HG02943 (cell line): Measurements from ENCODE around the gene AGPAT3.

Source experiments
- ATAC-seq: cut with Tn5 transposase; IDR thresholded peaks from one replicate; pipeline ENCODE4 v1.9.1; 2021; ENCODE audit warnings: mild to moderate bottlenecking, low read depth, moderate library complexity; ENCODE audit not compliant: unreplicated experiment

Gene AGPAT3

DNA sequence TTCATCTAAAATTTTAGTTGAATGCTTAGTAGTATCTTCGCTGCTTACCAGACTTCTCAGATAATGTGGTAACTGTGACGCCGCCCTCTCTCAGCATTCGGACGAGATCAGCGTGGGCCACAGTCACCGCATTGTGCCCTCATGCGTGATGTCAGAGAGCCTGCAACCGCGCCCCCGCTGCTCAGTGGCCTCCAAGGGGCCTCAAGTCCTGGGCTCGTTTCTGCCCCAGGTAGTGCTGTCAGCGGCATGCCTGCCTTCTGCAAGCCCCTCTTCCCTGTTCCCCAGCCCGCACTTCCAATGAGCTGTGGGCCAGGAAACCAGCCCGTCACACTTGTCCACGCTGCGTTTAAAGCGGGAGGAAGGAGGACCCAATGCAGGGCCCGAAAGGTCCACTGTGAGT lies 85.5 kb downstream of the AGPAT3 start:
- no peak for ATAC-seq

GRCh38 chr21:43950936-43951335 lies 85.9 kb downstream of the AGPAT3 start:
- no peak for ATAC-seq

DNA sequence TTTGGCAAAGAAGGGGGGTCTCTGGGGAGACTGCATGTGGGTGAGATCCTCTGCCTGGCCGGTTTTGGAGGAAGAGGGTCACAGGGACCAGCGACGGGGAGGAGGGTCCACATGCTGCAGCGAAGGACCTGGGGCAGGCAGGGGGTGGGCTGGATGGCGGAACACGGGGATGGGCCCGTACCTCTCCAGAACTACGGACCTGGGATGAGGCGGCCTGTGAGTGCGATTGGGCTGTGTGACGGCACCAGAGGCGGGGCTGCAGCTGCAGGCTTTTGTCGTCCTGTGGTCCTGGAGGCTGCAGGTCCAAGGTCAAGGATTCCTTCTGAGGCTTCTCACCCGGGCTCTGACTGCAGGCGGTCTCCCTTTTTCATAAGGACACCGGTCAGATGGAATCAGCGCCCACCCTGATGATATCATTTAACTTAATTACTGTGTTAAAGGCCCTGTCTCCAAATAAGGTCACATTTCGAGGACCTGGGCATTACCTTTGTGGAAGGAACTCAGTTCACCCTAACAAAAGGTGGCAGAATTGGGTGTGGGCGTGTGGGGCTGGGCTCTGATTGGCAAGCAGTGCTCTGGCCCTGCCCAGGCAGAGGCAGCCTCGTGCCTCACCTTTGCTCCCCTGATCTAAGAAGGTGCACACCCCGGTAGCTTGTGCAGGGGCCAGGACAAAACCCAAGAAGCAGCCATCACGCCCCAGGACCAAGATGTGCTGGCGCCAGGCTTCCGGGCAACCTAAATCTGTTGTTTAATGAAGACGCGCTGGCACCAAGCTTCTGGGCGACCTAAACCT lies 87.1 kb downstream of the AGPAT3 start:
- ATAC-seq, result no peak

DNA sequence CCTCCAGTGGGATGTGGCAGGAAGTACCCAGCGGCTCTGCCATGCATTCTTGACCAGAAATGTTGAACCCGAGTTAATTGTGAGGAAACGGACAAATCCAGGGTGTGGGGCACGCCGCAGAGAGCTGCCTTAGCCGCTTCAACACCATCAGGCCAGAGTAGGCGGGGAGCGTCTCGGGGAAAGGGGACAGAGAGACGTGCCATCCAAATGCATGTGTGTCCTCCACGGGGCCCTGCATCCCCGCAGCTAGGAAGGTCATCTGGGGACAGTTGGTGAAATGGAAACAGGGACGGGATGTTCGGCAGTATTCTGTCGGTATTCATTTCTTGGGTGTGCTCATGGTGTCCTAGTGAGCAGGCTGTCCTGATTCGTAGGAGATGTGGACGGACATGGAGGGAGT lies 88.0 kb downstream of the AGPAT3 start:
- ATAC-seq, result no peak

DNA sequence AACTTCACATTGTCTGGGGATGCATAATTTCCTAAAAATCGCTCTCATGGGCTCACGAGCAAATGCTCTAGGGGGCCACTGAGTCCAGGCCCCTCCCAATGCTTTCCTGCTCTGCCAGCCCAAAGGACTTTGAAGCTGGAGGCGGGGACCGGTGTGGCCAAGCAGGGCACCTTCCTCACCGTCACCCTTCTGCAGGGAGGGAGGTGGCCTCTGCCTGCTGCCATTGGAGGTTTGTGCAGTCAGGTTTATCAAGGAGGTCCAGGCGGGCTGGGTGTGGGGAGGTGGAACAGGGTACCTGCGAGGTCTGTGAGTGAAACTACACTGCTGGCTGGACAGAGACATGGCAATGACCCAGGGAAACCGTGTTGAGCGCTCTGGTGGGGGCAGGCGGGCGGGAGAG lies 89.0 kb downstream of the AGPAT3 start:
- ATAC-seq, result no peak

- no peak for ATAC-seq
Observed at GRCh38 chr21:43954896-43955295, 89.9 kb downstream of the AGPAT3 start.

DNA sequence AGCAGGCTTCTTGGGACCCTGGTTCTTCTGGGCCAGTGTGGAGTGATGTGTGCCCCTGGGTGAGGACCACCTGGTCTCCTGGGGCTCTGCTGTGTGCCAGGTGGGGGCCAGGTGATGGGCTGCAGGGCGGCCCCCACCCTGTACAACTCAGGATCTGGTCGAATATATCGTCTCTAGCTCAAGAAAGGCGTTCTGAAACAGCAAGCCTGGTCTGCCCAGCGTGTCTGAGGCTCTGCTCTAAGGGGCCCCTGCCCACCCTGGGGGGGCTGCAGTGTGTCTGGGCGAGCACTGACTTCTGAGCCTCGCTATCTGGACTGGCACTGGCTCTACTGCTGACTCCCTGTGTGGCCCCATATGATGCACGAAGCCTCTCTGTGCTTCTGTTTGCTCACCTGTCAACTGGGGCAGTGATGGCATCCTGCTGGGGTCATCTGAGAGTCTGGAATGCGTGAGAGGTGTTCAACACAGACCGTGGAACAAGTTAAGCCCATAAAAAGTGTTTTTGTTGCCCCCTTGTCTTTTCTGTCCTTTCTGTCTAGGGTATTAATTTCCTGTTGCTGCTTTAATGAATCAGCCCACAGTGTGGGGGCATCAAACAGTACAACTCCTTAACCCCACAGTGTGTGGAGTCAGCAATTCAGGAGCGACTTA lies 91.1 kb downstream of the AGPAT3 start:
- ATAC-seq, result no peak

DNA sequence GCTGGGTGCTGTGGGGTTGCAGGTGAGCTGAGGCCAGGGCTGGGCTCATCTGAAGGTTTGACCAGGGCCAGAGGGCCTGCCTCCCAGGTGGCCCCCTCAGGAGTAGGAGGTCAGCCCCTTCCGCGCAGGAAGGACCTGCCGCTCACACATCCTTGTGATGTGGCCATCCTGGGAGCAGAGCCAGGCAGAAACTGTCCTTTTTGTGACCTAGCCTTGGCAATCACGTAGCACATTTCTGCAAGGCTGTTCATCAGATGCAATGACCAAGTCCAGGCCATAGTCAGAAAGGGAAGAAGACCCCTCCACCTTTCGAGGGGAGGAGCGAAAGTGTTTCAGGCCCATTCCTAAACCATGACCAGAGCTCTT lies 91.6 kb downstream of the AGPAT3 start:
- ATAC-seq, result no peak

DNA sequence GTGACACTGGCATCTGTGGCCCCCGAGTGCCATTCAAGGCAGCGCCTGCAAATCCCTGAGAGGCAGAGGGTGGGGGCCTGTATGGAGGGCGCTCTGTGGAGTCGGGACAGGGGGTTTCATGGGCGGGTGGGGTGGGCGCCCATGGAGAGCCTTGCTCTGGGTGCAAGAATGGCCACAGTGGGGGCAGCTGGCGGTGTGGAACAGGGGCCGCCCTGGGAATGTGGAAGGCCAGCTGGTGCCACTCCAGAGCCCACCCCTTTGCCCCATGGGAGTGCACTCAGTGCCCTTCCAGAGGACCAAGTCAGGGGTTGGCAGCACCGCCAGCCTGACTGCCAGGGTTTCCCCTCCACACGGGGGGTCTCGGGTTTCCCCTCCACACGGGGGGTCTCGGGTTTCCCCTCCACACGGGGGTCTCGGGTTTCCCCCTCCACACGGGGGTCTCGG lies 92.1 kb downstream of the AGPAT3 start:
- ATAC-seq, result no peak

DNA sequence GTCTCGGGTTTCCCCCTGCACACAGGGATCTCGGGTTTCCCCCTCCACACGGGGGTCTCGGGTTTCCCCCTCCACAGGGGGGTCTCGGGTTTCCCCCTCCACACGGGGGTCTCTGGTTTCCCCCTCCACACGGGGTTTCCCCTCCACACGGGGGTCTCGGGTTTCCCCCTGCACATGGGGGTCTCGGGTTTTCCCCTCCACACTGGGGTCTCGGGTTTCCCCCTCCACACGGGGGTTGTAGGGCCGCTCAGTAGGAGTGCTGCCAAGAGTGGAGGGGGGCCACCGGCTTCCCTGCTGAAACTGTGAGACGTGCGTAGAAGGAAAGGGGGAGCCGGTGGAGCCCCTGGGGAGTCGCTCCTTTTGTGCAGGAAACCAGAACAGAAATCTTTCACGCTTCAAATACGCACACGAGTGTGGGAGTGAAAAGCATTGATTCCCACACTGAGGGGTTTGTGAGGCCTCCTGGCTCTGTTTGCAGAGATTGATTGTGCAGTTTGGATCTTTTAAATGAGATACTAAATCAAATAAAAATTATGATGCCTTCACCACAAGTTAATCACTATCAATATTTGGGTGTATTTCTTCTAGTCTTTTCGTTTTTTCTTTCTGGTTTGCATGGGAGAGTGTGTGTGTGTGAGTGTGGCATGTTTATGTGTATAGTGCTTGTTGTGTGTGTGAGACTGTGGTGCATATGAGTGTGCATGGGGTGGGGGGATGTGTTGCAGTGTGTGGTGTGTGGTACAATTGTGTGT lies 92.8 kb downstream of the AGPAT3 start:
- ATAC-seq, result no peak

DNA sequence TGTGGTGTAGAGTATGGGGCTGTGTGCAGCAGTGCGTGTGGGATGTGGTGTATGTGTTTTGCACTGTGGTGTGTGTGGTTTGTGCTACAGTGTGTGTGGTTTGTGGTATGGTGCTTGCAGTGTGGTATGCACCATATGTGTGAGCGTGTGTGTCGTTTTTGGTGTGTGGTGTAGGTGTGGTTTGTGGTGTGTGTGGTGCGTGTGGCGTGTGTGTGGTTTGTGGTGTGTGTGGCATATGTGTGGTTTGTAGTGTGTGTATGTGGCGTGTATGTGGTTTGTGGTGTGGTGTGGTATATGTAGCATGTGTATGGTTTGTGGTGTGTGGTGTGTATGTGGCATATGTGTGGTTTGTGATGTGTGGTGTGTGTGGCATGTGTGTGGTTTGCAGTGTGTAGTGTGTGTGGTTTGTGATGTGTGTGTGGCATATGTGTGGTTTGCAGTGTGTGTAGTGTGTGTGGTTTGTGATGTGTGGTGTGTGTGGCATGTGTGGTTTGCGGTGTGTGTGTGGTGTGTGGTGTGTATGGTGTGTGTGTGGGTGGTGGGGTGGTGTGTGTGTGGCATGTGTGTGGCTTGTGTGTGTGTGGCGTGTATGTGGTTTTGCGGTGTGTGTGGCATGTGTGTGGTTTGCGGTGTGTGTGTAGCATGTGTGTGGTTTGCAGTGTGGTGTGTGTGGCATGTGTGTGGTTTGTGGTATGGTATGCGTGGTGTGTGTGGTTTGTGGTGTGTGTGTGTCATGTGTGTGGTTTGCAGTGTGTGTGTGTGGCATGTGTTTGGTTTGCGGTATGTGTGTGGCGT lies 93.5 kb downstream of the AGPAT3 start:
- no peak for ATAC-seq

GRCh38 chr21:43959231-43960116 lies 94.5 kb downstream of the AGPAT3 start:
- ATAC-seq, result no peak

- ATAC-seq, result no peak
Observed at GRCh38 chr21:43961382-43961909, 96.4 kb downstream of the AGPAT3 start.

DNA sequence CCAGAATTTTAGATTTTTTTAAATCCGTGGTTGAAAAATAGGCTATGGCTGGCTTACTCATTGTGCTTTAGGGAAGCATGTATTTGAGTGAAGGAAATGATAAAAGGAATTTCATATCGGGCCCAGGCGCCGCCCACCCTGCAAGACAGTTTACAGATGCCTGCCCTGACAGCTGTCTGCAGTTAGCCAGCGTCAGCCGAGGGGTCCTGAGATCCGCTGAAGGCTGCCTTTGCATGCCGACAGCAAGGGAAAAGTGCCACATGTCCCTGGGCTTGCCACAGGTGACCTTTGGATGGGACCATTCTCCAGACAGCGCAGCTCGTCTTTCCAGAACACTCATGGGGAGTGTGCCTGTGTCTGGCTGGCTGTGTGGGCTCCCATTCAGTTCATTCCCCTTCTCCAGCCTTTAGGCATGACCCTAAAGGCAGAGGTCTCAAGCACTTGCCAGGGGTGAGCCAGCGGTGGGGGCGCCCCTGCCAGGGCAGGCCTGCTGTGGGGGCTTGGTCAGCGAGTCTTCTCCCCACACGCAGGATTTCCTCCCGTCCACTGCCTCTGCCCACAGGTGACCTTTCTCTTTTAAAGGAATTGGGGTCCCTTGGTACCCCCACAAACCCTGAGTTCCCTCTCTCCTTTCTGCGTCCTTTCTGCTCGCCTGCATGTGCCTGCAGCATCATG lies 101.0 kb downstream of the AGPAT3 start:
- ATAC-seq, result no peak

DNA sequence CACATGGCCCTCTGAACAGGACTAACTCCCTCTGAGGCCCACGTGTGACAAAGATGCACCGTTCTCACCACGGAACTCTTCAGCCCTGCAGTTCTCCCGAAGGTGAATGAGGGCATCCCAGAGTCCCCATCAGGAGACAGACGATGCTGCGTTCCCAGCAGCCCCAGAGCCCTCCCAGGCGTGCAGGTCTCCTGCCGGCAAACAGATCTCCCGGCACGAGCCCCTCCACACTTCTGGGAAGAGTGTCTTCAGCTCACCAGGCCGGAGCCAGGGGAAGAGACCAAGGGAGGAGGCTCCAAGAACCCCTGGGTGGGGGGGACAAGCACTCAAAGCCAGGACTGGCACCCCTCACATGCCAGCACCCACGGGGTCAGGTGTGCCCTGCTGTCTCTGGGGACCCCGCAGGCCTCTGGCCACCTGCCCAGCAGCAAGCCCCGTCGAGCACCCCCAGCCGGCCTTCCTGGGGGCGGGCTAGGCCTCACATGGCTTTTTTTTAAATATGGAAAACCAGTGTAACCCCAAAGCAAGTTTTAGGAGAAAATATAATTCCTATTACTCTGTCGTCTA lies 102.0 kb downstream of the AGPAT3 start:
- no peak for ATAC-seq

- no peak for ATAC-seq
Observed at GRCh38 chr21:43967981-43968380, 103.0 kb downstream of the AGPAT3 start.

- no peak for ATAC-seq
Observed at GRCh38 chr21:43968410-43969114, 103.5 kb downstream of the AGPAT3 start.

DNA sequence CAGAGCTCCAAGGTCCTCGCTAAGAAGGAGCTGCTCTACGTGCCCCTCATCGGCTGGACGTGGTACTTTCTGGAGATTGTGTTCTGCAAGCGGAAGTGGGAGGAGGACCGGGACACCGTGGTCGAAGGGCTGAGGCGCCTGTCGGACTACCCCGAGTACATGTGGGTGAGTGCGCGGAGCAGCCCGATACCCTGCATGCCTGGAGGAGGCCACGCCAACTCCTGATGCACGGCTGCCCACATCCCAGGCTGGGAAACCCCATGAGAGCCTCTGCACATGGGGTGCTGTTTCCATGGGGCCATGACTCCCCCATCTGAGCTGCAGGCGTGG lies 104.1 kb downstream of the AGPAT3 start:
- no peak for ATAC-seq
